Measurements from ENCODE around the gene HOXD12.

HOXD12 gene

GRCh38 chr2:176101842-176102241 is 2.2 kb downstream of the HOXD12 start:
- no peak overlapping the region for H3K27ac ChIP-seq (ENCODE audit: insufficient read depth, low read depth, low read length, poor library complexity, severe bottlenecking)
- WGBS, 2 experiments = 23 to 28% methylated on average over 5 of the region's 5 CpGs

GRCh38 chr2:176102309-176102866 is 2.8 kb downstream of the HOXD12 start:
- no peaks in the 10 kb centered on the region for H3K4me1 ChIP-seq (ENCODE audit: control insufficient read depth, insufficient read depth, low read length)
- H3K27me3 ChIP-seq (ENCODE audit: control insufficient read depth, insufficient read depth, low read length, poor library complexity, severe bottlenecking) = peaks cover 100% of the 10 kb centered on the region
- H3K4me3 ChIP-seq (ENCODE audit: insufficient read depth, low read depth, low read length) = no peak overlapping the region
- WGBS, 2 experiments = 18 to 20% methylated on average over 7 of the region's 7 CpGs
- H3K36me3 ChIP-seq (ENCODE audit: control insufficient read depth, insufficient read depth, low read length) = no peaks in the 10 kb centered on the region
- H3K9me3 ChIP-seq (ENCODE audit: control insufficient read depth, low read length) = no peaks in the 10 kb centered on the region
- H3K27ac ChIP-seq (ENCODE audit: insufficient read depth, low read depth, low read length, poor library complexity, severe bottlenecking) = no peak overlapping the region

More at GRCh38 chr2:176101842-176102241, 2.2 kb downstream of the HOXD12 start:
- no peak overlapping the region for H3K4me3 ChIP-seq (ENCODE audit: insufficient read depth, low read depth, low read length)
- no peaks in the 10 kb centered on the region for H3K36me3 ChIP-seq (ENCODE audit: control insufficient read depth, insufficient read depth, low read length)
- H3K9me3 ChIP-seq (ENCODE audit: control insufficient read depth, low read length) = no peaks in the 10 kb centered on the region
- no peaks in the 10 kb centered on the region for H3K4me1 ChIP-seq (ENCODE audit: control insufficient read depth, insufficient read depth, low read length)
- peaks cover 100% of the 10 kb centered on the region for H3K27me3 ChIP-seq (ENCODE audit: control insufficient read depth, insufficient read depth, low read length, poor library complexity, severe bottlenecking)

DNA sequence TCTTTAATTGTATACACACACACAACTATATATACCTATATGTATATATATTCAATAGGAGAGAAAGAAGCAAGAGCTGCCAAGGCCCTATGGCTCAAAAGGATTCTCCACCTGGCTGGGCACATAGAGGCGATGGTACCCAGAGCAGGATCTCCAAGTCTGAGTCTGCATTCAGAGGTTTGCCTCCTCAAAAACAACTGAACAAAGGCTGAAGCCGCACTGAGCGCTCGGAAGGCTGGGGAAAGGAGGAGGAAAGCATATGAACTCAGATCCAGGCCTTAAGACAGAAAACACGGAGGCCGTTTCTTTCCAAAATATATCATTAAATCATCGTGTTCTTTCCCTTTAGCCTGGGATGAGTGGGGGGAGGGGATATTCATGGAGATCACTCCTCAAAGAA is 3.6 kb downstream of the HOXD12 start:
- Histone ChIP-seq H3K4me1 (ENCODE audit: control insufficient read depth, insufficient read depth, low read length) (no peaks in the 10 kb centered on the region), H3K27me3 (ENCODE audit: control insufficient read depth, insufficient read depth, low read length, poor library complexity, severe bottlenecking) (peaks cover 100% of the 10 kb centered on the region), H3K36me3 (ENCODE audit: control insufficient read depth, insufficient read depth, low read length) (no peaks in the 10 kb centered on the region), H3K4me3 (ENCODE audit: insufficient read depth, low read depth, low read length) (no peak overlapping the region), H3K9me3 (ENCODE audit: control insufficient read depth, low read length) (no peaks in the 10 kb centered on the region), H3K27ac (ENCODE audit: insufficient read depth, low read depth, low read length, poor library complexity, severe bottlenecking) (no peak overlapping the region)
- WGBS, 2 experiments = 3 to 7% methylated on average over 4 of the region's 7 CpGs

- WGBS, 2 experiments = 1 to 4% methylated on average over 17 of the region's 17 CpGs
These were observed 4.2 kb downstream of the HOXD12 start for GRCh38 chr2:176103742-176104315.

DNA sequence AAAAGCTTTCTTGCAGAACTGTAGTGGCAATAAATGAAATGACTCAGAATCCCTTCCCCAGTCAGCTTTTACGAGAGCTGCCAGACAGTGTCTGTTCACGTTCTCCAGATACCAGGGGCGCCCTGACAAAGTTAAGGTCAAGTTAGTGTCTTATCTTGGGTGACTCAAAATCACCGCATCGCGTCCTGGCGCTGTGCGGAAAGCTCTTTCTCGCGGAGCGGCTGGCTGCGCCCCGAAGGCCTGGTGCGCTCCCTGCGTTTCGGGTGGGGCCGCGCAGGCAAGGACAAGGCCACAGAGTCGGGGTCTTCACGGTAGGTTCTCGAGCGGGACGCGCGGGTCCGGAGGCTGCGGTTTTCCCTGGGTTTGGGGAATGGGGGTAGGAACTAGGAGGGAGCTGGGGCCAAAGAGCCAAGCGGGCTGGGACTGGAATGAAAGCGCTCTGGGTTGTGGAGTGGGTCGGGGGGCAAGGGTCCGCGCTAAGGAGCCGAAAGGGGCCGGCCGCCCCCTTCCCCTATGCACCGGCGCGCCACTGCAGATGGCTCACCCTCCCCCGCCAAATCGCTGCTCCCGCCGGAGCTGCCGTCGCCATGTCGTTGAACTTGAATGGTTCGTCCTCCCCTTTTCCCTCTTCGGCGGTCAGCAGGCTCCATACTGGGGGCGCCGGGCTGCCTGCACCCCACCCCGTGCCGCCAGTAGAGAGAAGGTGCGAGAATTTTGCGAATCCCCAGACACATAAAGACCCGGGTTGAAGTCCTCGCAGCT is 4.9 kb downstream of the HOXD12 start:
- WGBS, 2 experiments = 3 to 4% methylated on average over 56 of the region's 56 CpGs
- no peaks in the 10 kb centered on the region for H3K36me3 ChIP-seq (ENCODE audit: control insufficient read depth, insufficient read depth, low read length)
- no peaks in the 10 kb centered on the region for H3K4me1 ChIP-seq (ENCODE audit: control insufficient read depth, insufficient read depth, low read length)
- no peak overlapping the region for H3K27ac ChIP-seq (ENCODE audit: insufficient read depth, low read depth, low read length, poor library complexity, severe bottlenecking)
- no peaks in the 10 kb centered on the region for H3K9me3 ChIP-seq (ENCODE audit: control insufficient read depth, low read length)
- H3K4me3 ChIP-seq (ENCODE audit: insufficient read depth, low read depth, low read length) = no peak overlapping the region
- peaks cover 100% of the 10 kb centered on the region for H3K27me3 ChIP-seq (ENCODE audit: control insufficient read depth, insufficient read depth, low read length, poor library complexity, severe bottlenecking)

More at GRCh38 chr2:176103742-176104315, 4.2 kb downstream of the HOXD12 start:
- Histone ChIP-seq H3K4me1 (ENCODE audit: control insufficient read depth, insufficient read depth, low read length) (no peaks in the 10 kb centered on the region), H3K27ac (ENCODE audit: insufficient read depth, low read depth, low read length, poor library complexity, severe bottlenecking) (no peak overlapping the region), H3K4me3 (ENCODE audit: insufficient read depth, low read depth, low read length) (no peak overlapping the region), H3K27me3 (ENCODE audit: control insufficient read depth, insufficient read depth, low read length, poor library complexity, severe bottlenecking) (peaks cover 100% of the 10 kb centered on the region), H3K36me3 (ENCODE audit: control insufficient read depth, insufficient read depth, low read length) (no peaks in the 10 kb centered on the region), H3K9me3 (ENCODE audit: control insufficient read depth, low read length) (no peaks in the 10 kb centered on the region)

GRCh38 chr2:176105078-176105729 is 5.6 kb downstream of the HOXD12 start:
- WGBS, 2 experiments = 2 to 3% methylated on average over 25 of the region's 25 CpGs
- H3K27ac ChIP-seq (ENCODE audit: insufficient read depth, low read depth, low read length, poor library complexity, severe bottlenecking) = no peak overlapping the region
- no peaks in the 10 kb centered on the region for H3K4me1 ChIP-seq (ENCODE audit: control insufficient read depth, insufficient read depth, low read length)

DNA sequence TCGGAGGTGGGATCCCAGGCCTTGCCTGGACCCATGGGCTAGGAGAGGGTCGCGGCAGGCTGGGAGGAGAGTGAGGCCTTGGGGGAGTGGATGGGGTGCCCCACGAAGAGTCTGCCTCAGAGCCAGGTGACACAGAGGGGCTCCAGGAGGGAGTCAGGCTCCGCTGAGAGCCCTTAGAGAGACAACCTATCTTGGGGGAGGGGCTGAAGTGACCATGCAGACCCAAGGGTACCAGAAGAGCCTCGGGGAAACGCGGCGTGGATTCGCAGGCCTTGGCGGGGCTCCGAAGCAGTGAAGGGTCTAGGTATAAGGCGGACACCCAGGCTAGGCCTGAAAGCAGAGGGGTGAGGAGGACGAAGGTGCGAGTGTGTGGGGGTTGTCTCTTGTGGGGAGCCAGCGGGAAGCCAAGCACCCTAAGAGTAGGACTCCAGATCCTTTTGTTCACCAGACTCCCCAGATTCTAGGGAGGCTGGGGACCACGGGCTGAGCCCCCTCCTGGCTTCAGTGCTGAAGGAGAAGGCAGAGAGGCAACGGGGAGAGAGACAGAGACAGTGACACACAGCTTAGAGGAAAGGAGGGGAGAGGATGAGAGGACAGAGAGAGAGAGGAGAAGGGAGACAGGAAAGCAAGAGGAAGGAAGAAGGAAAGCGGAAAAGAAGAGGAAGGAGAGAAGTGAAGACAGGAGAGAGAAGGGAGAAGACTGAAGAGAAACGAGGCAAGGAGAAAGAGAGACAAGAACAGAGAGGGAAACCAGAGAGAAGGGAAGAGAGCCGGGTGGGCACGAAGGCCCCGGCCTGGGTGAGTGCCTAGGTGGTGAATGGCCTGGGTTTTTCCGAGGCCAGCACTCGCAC is 6.4 kb downstream of the HOXD12 start:
- H3K36me3 ChIP-seq (ENCODE audit: control insufficient read depth, insufficient read depth, low read length) = no peaks in the 10 kb centered on the region
- H3K4me1 ChIP-seq (ENCODE audit: control insufficient read depth, insufficient read depth, low read length) = no peaks in the 10 kb centered on the region
- H3K4me3 ChIP-seq (ENCODE audit: insufficient read depth, low read depth, low read length) = no peak overlapping the region
- no peak overlapping the region for H3K27ac ChIP-seq (ENCODE audit: insufficient read depth, low read depth, low read length, poor library complexity, severe bottlenecking)
- peaks cover 100% of the 10 kb centered on the region for H3K27me3 ChIP-seq (ENCODE audit: control insufficient read depth, insufficient read depth, low read length, poor library complexity, severe bottlenecking)
- no peaks in the 10 kb centered on the region for H3K9me3 ChIP-seq (ENCODE audit: control insufficient read depth, low read length)
- 3 to 4% methylated on average over 25 of the region's 25 CpGs for WGBS, 2 experiments

More at GRCh38 chr2:176105078-176105729, 5.6 kb downstream of the HOXD12 start:
- Histone ChIP-seq H3K36me3 (ENCODE audit: control insufficient read depth, insufficient read depth, low read length) (no peaks in the 10 kb centered on the region), H3K4me3 (ENCODE audit: insufficient read depth, low read depth, low read length) (no peak overlapping the region), H3K27me3 (ENCODE audit: control insufficient read depth, insufficient read depth, low read length, poor library complexity, severe bottlenecking) (peaks cover 100% of the 10 kb centered on the region), H3K9me3 (ENCODE audit: control insufficient read depth, low read length) (no peaks in the 10 kb centered on the region)

DNA sequence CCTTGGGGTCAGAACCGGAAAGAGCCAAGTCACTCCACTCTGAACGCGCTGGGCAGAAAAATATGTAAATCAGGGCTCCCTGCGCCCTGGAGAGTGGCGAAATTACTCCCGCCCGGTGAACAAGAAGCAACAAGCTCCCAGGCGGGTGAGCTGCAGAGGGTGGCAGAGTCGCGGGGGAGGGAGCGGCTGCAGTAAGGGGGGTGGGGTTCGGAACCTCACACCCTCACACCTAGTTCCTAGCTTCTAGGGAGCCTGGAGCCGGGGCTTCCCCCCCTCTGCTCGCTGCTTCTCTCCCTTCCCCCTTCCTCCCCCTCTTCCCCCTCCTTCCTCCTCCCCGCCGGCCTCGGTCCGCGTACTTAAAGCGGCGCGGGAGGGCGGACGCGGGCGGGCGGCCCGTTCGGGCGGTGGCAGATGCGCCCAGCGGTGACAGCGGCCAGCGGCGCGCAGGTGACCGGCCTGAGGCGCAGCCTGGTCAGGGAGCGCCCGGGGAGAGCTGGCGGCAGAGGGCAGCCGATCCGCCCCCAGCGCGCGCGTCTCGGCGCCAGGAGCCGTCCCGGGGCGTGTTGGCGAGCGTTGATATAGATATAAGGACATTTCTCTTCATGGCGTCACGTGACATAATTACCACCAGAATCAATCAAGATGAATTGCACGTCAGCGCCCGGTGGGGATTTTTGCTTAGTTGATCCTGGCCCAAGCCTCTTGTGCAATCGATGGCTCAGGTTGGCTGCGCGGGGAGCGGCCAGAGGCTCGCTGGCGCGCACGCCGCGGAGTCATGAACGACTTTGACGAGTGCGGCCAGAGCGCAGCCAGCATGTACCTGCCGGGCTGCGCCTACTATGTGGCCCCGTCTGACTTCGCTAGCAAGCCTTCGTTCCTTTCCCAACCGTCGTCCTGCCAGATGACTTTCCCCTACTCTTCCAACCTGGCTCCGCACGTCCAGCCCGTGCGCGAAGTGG is 7.3 kb downstream of the HOXD12 start, which contains the start of gene HOXD11:
Gene HOXD11, plus strand, starts transcription at position 700 of the 959 bp plus-strand sequence. Its CDS starts 76 bp downstream, at position 776.
- Histone ChIP-seq H3K4me1 (ENCODE audit: control insufficient read depth, insufficient read depth, low read length) (no peaks in the 10 kb centered on the region), H3K4me3 (ENCODE audit: insufficient read depth, low read depth, low read length) (no peak within 1 kb of the TSS), H3K27ac (ENCODE audit: insufficient read depth, low read depth, low read length, poor library complexity, severe bottlenecking) (no peak within 1 kb of the TSS), H3K9me3 (ENCODE audit: control insufficient read depth, low read length) (no peaks in the 10 kb centered on the region), H3K27me3 (ENCODE audit: control insufficient read depth, insufficient read depth, low read length, poor library complexity, severe bottlenecking) (peaks cover 100% of the 10 kb centered on the region), H3K36me3 (ENCODE audit: control insufficient read depth, insufficient read depth, low read length) (no peaks in the 10 kb centered on the region)
- WGBS, 2 experiments = 1% methylated on average over 85 of the region's 85 CpGs

- peaks cover 100% of the 10 kb centered on the region for H3K27me3 ChIP-seq (ENCODE audit: control insufficient read depth, insufficient read depth, low read length, poor library complexity, severe bottlenecking)
- H3K4me1 ChIP-seq (ENCODE audit: control insufficient read depth, insufficient read depth, low read length) = no peaks in the 10 kb centered on the region
- no peak overlapping the region for H3K4me3 ChIP-seq (ENCODE audit: insufficient read depth, low read depth, low read length)
- WGBS, 2 experiments = 1 to 2% methylated on average over 58 to 59 of the region's 59 CpGs
- H3K9me3 ChIP-seq (ENCODE audit: control insufficient read depth, low read length) = no peaks in the 10 kb centered on the region
- no peaks in the 10 kb centered on the region for H3K36me3 ChIP-seq (ENCODE audit: control insufficient read depth, insufficient read depth, low read length)
- no peak overlapping the region for H3K27ac ChIP-seq (ENCODE audit: insufficient read depth, low read depth, low read length, poor library complexity, severe bottlenecking)
These were observed 8.2 kb downstream of the HOXD12 start for GRCh38 chr2:176107731-176108181.
